Measurements from ENCODE around the gene ARL3. TPM values are rescaled to one million over a fixed set of nuclear protein-coding genes. Genes with fewer than 3 reads are reported as not detected.
"Not testable (repeated sequence)": the region's sequence is repeated elsewhere in the genome, so short reads cannot be mapped to it uniquely, and the experiment has no call there.

The ARL3 gene
- total and polyA plus RNA-seq, 7 donors = 2.8 to 6.5 (median 3.4) TPM

GRCh38 chr10:102718220-102718619 is 4.0 kb upstream of the ARL3 start:
- H3K4me1 ChIP-seq = peaks cover 35% of the 10 kb centered on the region
- intact Hi-C loops (cut with DNase I) = no loop called here
- TF ChIP-seq CTCF (IDR thresholded peaks at IDR 0.05) = no peak
- H3K9me3 ChIP-seq = no peaks in the 10 kb centered on the region
- DNase-seq (peak in 1 of 2 donors; percentile 64), ATAC-seq (peak; percentile 15 to 39 (median 24))
- H3K36me3 ChIP-seq (ENCODE audit: insufficient read depth in 1 of 2, low read depth in 1 of 2) = peaks cover 0 to 9% of the 10 kb centered on the region in 2 donors
- H3K4me3 ChIP-seq = peak overlapping the region; percentile 14
- no peaks in the 10 kb centered on the region for H3K27me3 ChIP-seq (ENCODE audit: insufficient read depth in 3 of 3, low read length in 2 of 3)
- H3K27ac ChIP-seq = peak overlapping the region; percentile 77
- 9 to 28% (median 18%) methylated on average over 3 of the region's 3 CpGs for WGBS, 3 donors

- H3K9me3 ChIP-seq; ATAC-seq; H3K36me3 ChIP-seq (ENCODE audit: insufficient read depth in 1 of 2, low read depth in 1 of 2); intact Hi-C loops (cut with DNase I); H3K27me3 ChIP-seq (ENCODE audit: insufficient read depth in 3 of 3, low read length in 2 of 3); H3K4me3 ChIP-seq; DNase-seq; H3K27ac ChIP-seq: not testable (repeated sequence)
- H3K4me1 ChIP-seq = peaks cover 40% of the 10 kb centered on the region
- WGBS, 3 donors = 90 to 94% (median 91%) methylated on average over 17 to 18 of the region's 18 CpGs
Measured at GRCh38 chr10:102716900-102717565, 2.8 kb upstream of the ARL3 start.

GRCh38 chr10:102715880-102716279 is 1.7 kb upstream of the ARL3 start:
- Histone ChIP-seq H3K4me3 (no peak overlapping the region), H3K9me3 (no peaks in the 10 kb centered on the region), H3K27me3 (ENCODE audit: insufficient read depth in 3 of 3, low read length in 2 of 3) (no peaks in the 10 kb centered on the region), H3K36me3 (ENCODE audit: insufficient read depth in 1 of 2, low read depth in 1 of 2) (peaks cover 0 to 9% of the 10 kb centered on the region in 2 donors), H3K27ac (no peak overlapping the region), H3K4me1 (peaks cover 40% of the 10 kb centered on the region)
- ATAC-seq (no peak), DNase-seq (no peak)
- TF ChIP-seq CTCF (IDR thresholded peaks at IDR 0.05) = no peak
- intact Hi-C loops (cut with DNase I) = no loop called here
- 85 to 100% (median 91%) methylated on average over 1 of the region's 1 CpG for WGBS, 3 donors

- no peak for TF ChIP-seq CTCF (IDR thresholded peaks at IDR 0.05)
- Histone ChIP-seq H3K4me3 (peak within 1 kb of the TSS; percentile 85), H3K27me3 (ENCODE audit: insufficient read depth in 3 of 3, low read length in 2 of 3) (no peaks in the 10 kb centered on the region), H3K4me1 (peaks cover 40% of the 10 kb centered on the region), H3K36me3 (ENCODE audit: insufficient read depth in 1 of 2, low read depth in 1 of 2) (peaks cover 0 to 9% of the 10 kb centered on the region in 2 donors), H3K27ac (peak within 1 kb of the TSS; percentile 69), H3K9me3 (no peaks in the 10 kb centered on the region)
- WGBS, 3 donors = 5 to 6% (median 5%) methylated on average over 45 to 46 of the region's 46 CpGs
- DNase-seq = no peak
- intact Hi-C loops (cut with DNase I) = no loop called here
- peak in 2 of 4 donors; percentile 1 to 46 for ATAC-seq
Measured at GRCh38 chr10:102714621-102715455, 641 bp upstream of the ARL3 start, which contains the start of gene SFXN2. Gene SFXN2 (plus strand): TSS chr10:102714636. CDS start chr10:102726637, 12,001 bp downstream.

GRCh38 chr10:102713539-102713813 is 721 bp downstream of the ARL3 start:
- H3K27me3 ChIP-seq (ENCODE audit: insufficient read depth in 3 of 3, low read length in 2 of 3) = no peaks in the 10 kb centered on the region
- H3K9me3 ChIP-seq = no peaks in the 10 kb centered on the region
- TF ChIP-seq CTCF (IDR thresholded peaks at IDR 0.05) = no peak
- intact Hi-C loops (cut with DNase I) = loop anchor here in 1 of 2 donors (1.0 kb wide), 1 partner anchor 27 kb away; no protein-coding TSS in a partner anchor
- peaks cover 0 to 9% of the 10 kb centered on the region in 2 donors for H3K36me3 ChIP-seq (ENCODE audit: insufficient read depth in 1 of 2, low read depth in 1 of 2)
- WGBS, 3 donors = 1 to 2% (median 1%) methylated on average over 13 of the region's 13 CpGs
- peaks cover 27% of the 10 kb centered on the region for H3K4me1 ChIP-seq
- H3K27ac ChIP-seq = peak overlapping the region; percentile 69
- DNase-seq = no peak
- ATAC-seq = peak; percentile 28 to 69 (median 54)
- H3K4me3 ChIP-seq = peak overlapping the region; percentile 85
